Astrocyte (in vitro differentiated cells and primary cell): ENCODE results near the gene SEC24D.

Experiments
- CTCF ChIP-seq: IDR thresholded peaks from 2 replicates; pipeline ENCODE4 v1.5.1; 2011; ENCODE audit warnings: low read depth, mild to moderate bottlenecking, inconsistent platforms, low read length, moderate library complexity; ENCODE audit not compliant: insufficient read depth
- EZH2 ChIP-seq: IDR thresholded peaks from 2 replicates; pipeline ENCODE4 v1.6.1; 2012; ENCODE audit warnings: mild to moderate bottlenecking, low read length, inconsistent platforms; ENCODE audit not compliant: insufficient read depth

- TF ChIP-seq CTCF, result no peak
- TF ChIP-seq EZH2, result no peak
Observed at GRCh38 chr4:118846979-118847378, 11.1 kb upstream of the SEC24D start.
